Activated T-cell treated with anti-CD3 and anti-CD28 coated beads, Interleukin-2, amount 50 U/mL, for 4 hours (primary cell): ENCODE data around the gene MXD4. TPM values are rescaled to one million over a fixed set of nuclear protein-coding genes. Genes with fewer than 3 reads are reported as not detected.

Source experiments
- ATAC-seq, 2 donors: fragments of 200-7000 bp; cut with Tn5 transposase; one replicate each; pipeline ENCODE4 v1.10.0; 2021
- DNase-seq: peaks from one replicate; pipeline ENCODE4 v3.0.0-alpha.2; 2020
- H3K27me3 Mint-ChIP-seq: one replicate; pipeline ENCODE4 v1.8.0; 2021; ENCODE audit warnings: low read depth, mixed read lengths
- H3K36me3 Mint-ChIP-seq: one replicate; pipeline ENCODE4 v1.8.0; 2022; ENCODE audit warnings: mixed read lengths; ENCODE audit not compliant: insufficient read depth
- H3K4me1 Mint-ChIP-seq: one replicate; pipeline ENCODE4 v1.8.0; 2021; ENCODE audit warnings: low read depth, mixed read lengths
- H3K4me3 Mint-ChIP-seq: one replicate; pipeline ENCODE4 v1.8.0; 2021; ENCODE audit warnings: mild to moderate bottlenecking, moderate library complexity, mixed read lengths
- H3K9me3 Mint-ChIP-seq: one replicate; pipeline ENCODE4 v1.8.0; 2021; ENCODE audit warnings: mixed read lengths
- total RNA-seq, 3 donors: library from RNA; stranded (reverse); gene quantifications; one replicate each; pipeline ENCODE4 v1.2.1, GENCODE V29; 2021

The MXD4 gene
- total RNA-seq, 3 donors from 2014 or later, result 5.1 to 6.3 (median 5.4) TPM

GRCh38 chr4:2273657-2274319 is 11.9 kb upstream of the MXD4 start:
- Mint-ChIP-seq H3K4me1 (no peaks in the 10 kb centered on the region), H3K36me3 (no peaks in the 10 kb centered on the region)
- no peak for ATAC-seq

GRCh38 chr4:2273221-2273620 is 11.3 kb upstream of the MXD4 start:
- Mint-ChIP-seq H3K9me3 (no peaks in the 10 kb centered on the region), H3K4me3 (no peak overlapping the region), H3K4me1 (no peaks in the 10 kb centered on the region), H3K27me3 (no peaks in the 10 kb centered on the region), H3K36me3 (no peaks in the 10 kb centered on the region)
- DNase-seq, result no peak
- ATAC-seq, result no peak

More at GRCh38 chr4:2273657-2274319, 11.9 kb upstream of the MXD4 start:
- no peaks in the 10 kb centered on the region for H3K27me3 Mint-ChIP-seq
- no peak for DNase-seq
- no peak overlapping the region for H3K4me3 Mint-ChIP-seq
- no peaks in the 10 kb centered on the region for H3K9me3 Mint-ChIP-seq

- Mint-ChIP-seq H3K36me3 (no peaks in the 10 kb centered on the region), H3K27me3 (no peaks in the 10 kb centered on the region), H3K9me3 (no peaks in the 10 kb centered on the region), H3K4me1 (no peaks in the 10 kb centered on the region), H3K4me3 (no peak overlapping the region)
- ATAC-seq (no peak), DNase-seq (no peak)
These were observed 10.9 kb upstream of the MXD4 start for GRCh38 chr4:2272828-2273120.

- Mint-ChIP-seq H3K36me3 (no peaks in the 10 kb centered on the region), H3K4me1 (no peaks in the 10 kb centered on the region), H3K27me3 (no peaks in the 10 kb centered on the region), H3K4me3 (no peak overlapping the region), H3K9me3 (no peaks in the 10 kb centered on the region)
- no peak for ATAC-seq
- DNase-seq, result no peak
These were observed 10.3 kb upstream of the MXD4 start for GRCh38 chr4:2272026-2272827.

GRCh38 chr4:2271279-2272025 is 9.5 kb upstream of the MXD4 start:
- no peaks in the 10 kb centered on the region for H3K27me3 Mint-ChIP-seq
- DNase-seq (no peak), ATAC-seq (no peak)
- H3K4me1 Mint-ChIP-seq, result no peaks in the 10 kb centered on the region
- no peaks in the 10 kb centered on the region for H3K9me3 Mint-ChIP-seq
- H3K36me3 Mint-ChIP-seq, result no peaks in the 10 kb centered on the region
- no peak overlapping the region for H3K4me3 Mint-ChIP-seq

- DNase-seq (no peak), ATAC-seq (no peak)
- Mint-ChIP-seq H3K4me1 (no peaks in the 10 kb centered on the region), H3K9me3 (no peaks in the 10 kb centered on the region), H3K4me3 (no peak overlapping the region), H3K27me3 (no peaks in the 10 kb centered on the region), H3K36me3 (no peaks in the 10 kb centered on the region)
These were observed 8.6 kb upstream of the MXD4 start for GRCh38 chr4:2270341-2271165.

- Mint-ChIP-seq H3K36me3 (no peaks in the 10 kb centered on the region), H3K4me3 (no peak overlapping the region), H3K27me3 (no peaks in the 10 kb centered on the region), H3K4me1 (no peaks in the 10 kb centered on the region), H3K9me3 (no peaks in the 10 kb centered on the region)
- no peak for DNase-seq
- no peak for ATAC-seq
These were observed 7.8 kb upstream of the MXD4 start for GRCh38 chr4:2269618-2270163.

- no peaks in the 10 kb centered on the region for H3K9me3 Mint-ChIP-seq
- H3K36me3 Mint-ChIP-seq, result no peaks in the 10 kb centered on the region
- H3K27me3 Mint-ChIP-seq, result no peaks in the 10 kb centered on the region
- no peak for ATAC-seq
- DNase-seq, result no peak
- no peak overlapping the region for H3K4me3 Mint-ChIP-seq
- H3K4me1 Mint-ChIP-seq, result no peaks in the 10 kb centered on the region
These were observed 7.3 kb upstream of the MXD4 start for GRCh38 chr4:2269206-2269531.

- no peaks in the 10 kb centered on the region for H3K4me1 Mint-ChIP-seq
These were observed 6.7 kb upstream of the MXD4 start for GRCh38 chr4:2268357-2269205.

GRCh38 chr4:2267841-2268240 is 5.9 kb upstream of the MXD4 start:
- DNase-seq, result no peak
- Mint-ChIP-seq H3K27me3 (no peaks in the 10 kb centered on the region), H3K4me3 (no peak overlapping the region), H3K36me3 (no peaks in the 10 kb centered on the region), H3K9me3 (no peaks in the 10 kb centered on the region), H3K4me1 (peaks cover 3% of the 10 kb centered on the region)
- ATAC-seq, result no peak

More at GRCh38 chr4:2268357-2269205, 6.7 kb upstream of the MXD4 start:
- ATAC-seq, result no peak
- Mint-ChIP-seq H3K9me3 (no peaks in the 10 kb centered on the region), H3K27me3 (no peaks in the 10 kb centered on the region), H3K4me3 (no peak overlapping the region), H3K36me3 (no peaks in the 10 kb centered on the region)
- DNase-seq, result no peak

- DNase-seq, result no peak
- no peak overlapping the region for H3K4me3 Mint-ChIP-seq
- H3K9me3 Mint-ChIP-seq, result no peaks in the 10 kb centered on the region
- no peaks in the 10 kb centered on the region for H3K36me3 Mint-ChIP-seq
- no peaks in the 10 kb centered on the region for H3K27me3 Mint-ChIP-seq
- no peak for ATAC-seq
- H3K4me1 Mint-ChIP-seq, result peaks cover 3% of the 10 kb centered on the region
These were observed 5.5 kb upstream of the MXD4 start for GRCh38 chr4:2267320-2267811.

- H3K4me3 Mint-ChIP-seq, result no peak overlapping the region
- H3K9me3 Mint-ChIP-seq, result no peaks in the 10 kb centered on the region
- ATAC-seq (no peak), DNase-seq (no peak)
- H3K36me3 Mint-ChIP-seq, result no peaks in the 10 kb centered on the region
- peaks cover 3% of the 10 kb centered on the region for H3K4me1 Mint-ChIP-seq
- no peaks in the 10 kb centered on the region for H3K27me3 Mint-ChIP-seq
These were observed 4.9 kb upstream of the MXD4 start for GRCh38 chr4:2266821-2267220.

- ATAC-seq (no peak), DNase-seq (no peak)
- Mint-ChIP-seq H3K36me3 (no peaks in the 10 kb centered on the region), H3K9me3 (no peaks in the 10 kb centered on the region), H3K27me3 (no peaks in the 10 kb centered on the region), H3K4me3 (no peak overlapping the region), H3K4me1 (peaks cover 3% of the 10 kb centered on the region)
These were observed 4.3 kb upstream of the MXD4 start for GRCh38 chr4:2266181-2266580.
